ENCODE data around the gene C17orf78. TPM values are rescaled to one million over a fixed set of nuclear protein-coding genes. Genes with fewer than 3 reads are reported as not detected.
"Not testable (repeated sequence)": the region's sequence is repeated elsewhere in the genome, so short reads cannot be mapped to it uniquely, and the experiment has no call there.

Gene C17orf78
- total RNA-seq, 1 donor from 2014 or later: not detected

DNA sequence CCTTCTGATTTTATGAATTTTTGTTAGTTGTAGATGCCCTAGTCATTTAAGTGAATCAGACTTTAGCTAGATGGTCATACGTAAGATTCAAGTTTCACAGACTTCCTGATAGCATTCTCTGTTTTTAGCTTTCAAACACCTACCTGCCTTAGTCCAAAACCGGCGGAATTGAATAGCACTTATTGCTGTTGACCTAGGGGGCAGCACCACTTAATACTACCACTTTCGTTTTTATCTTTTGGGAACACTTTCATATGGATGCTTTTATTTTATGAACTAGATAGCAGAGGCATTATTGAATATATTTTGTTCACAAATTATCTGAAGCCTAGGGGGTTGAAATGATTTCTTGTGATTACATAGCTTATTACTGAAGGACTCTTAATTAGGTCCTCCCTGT lies 62.4 kb downstream of the C17orf78 start:
- no peak for DNase-seq (ENCODE audit: low spot score)

DNA sequence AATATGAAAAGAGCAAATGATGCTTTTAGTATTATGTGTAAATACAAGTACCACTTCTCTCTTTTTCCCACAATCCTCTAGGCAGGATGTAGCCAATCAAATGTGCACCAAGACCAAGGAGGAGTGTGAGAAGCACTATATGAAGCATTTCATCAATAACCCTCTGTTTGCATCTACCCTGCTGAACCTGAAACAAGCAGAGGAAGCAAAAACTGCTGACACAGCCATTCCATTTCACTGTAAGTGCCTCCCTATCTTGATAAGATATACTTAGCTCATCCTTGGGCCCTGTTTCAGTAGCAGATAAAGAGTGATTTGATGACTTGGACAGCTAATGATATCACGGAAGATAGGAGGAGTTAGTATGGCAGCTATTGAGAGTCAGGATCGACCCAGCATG lies 64.6 kb downstream of the C17orf78 start:
- no peak for DNase-seq (ENCODE audit: low spot score)

DNA sequence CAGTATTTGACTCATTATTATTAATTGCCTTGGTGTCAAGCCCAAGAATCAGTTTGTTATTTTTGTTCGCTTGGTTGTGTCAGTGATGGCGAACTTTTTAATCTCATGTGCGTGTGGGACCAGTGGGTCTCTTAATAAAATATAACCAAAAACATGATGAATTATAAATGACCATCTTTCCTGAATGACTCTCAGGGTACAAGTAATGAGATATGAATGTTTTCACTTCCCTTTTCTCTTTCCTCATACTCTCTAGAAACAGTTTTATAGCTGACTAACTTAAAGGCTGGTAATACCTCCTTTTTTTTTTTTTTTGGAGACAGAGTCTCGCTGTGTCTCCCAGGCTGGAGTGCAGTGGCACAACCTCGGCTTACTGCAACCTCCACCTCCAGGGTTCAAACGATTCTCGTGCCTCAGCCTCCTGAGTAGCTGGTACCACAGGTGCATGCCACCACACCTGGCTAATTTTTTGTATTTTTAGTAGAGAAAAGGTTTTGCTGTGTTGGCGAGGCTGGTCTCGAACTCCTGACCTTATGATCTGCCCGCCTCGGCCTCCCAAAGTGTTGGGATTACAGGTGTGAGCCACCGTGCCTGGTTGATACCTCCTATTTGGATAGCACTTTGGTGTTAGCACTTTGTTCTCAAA lies 65.7 kb downstream of the C17orf78 start:
- DNase-seq (ENCODE audit: low spot score): not testable (repeated sequence)

Other genes starting within 250 kb of the C17orf78 start
- gene ACACA, start 30.9 kb downstream of the C17orf78 start, total RNA-seq: 159 TPM
- gene TADA2A, start 30.9 kb downstream of the C17orf78 start, total RNA-seq: 33.7 TPM
- 7.3 TPM for gene DUSP14, start 113.9 kb downstream of the C17orf78 start, total RNA-seq
- gene SYNRG, start 233.4 kb downstream of the C17orf78 start, total RNA-seq: 65.4 TPM

All from ureter (tissue), 1 donor.